Measurements from ENCODE around the gene PACSIN1.
A peak's percentile ranks its signal among the peaks of the same experiment; 100 is the strongest.

PACSIN1 gene

GRCh38 chr6:34528996-34529664 is 63.3 kb downstream of the PACSIN1 start:
- ATAC-seq: no peak

GRCh38 chr6:34529665-34530327 is 63.9 kb downstream of the PACSIN1 start:
- no peak for ATAC-seq

- ATAC-seq: no peak
These were observed 65.0 kb downstream of the PACSIN1 start for GRCh38 chr6:34530753-34531365.

- ATAC-seq: peak in 1 of 2 donors; percentile 12
These were observed 65.8 kb downstream of the PACSIN1 start for GRCh38 chr6:34531580-34532201.

- no peak for ATAC-seq
These were observed 66.4 kb downstream of the PACSIN1 start for GRCh38 chr6:34532230-34532629.

GRCh38 chr6:34534146-34534545 is 68.3 kb downstream of the PACSIN1 start:
- no peak for ATAC-seq

- ATAC-seq: no peak
These were observed 68.8 kb downstream of the PACSIN1 start for GRCh38 chr6:34534656-34535055.

GRCh38 chr6:34535199-34535598 is 69.3 kb downstream of the PACSIN1 start:
- no peak for ATAC-seq

- no peak for ATAC-seq
These were observed 69.8 kb downstream of the PACSIN1 start for GRCh38 chr6:34535646-34536045.

GRCh38 chr6:34536251-34536958 is 70.5 kb downstream of the PACSIN1 start:
- no peak for ATAC-seq

GRCh38 chr6:34536959-34537848 is 71.3 kb downstream of the PACSIN1 start:
- no peak for ATAC-seq

- no peak for ATAC-seq
These were observed 72.2 kb downstream of the PACSIN1 start for GRCh38 chr6:34537922-34538550.

GRCh38 chr6:34538581-34538980 is 72.7 kb downstream of the PACSIN1 start:
- no peak for ATAC-seq

GRCh38 chr6:34539181-34539580 is 73.3 kb downstream of the PACSIN1 start:
- ATAC-seq: no peak

- ATAC-seq: no peak
These were observed 74.3 kb downstream of the PACSIN1 start for GRCh38 chr6:34540222-34540621.

GRCh38 chr6:34540841-34541240 is 75.0 kb downstream of the PACSIN1 start:
- ATAC-seq: no peak

- ATAC-seq: no peak
These were observed 77.5 kb downstream of the PACSIN1 start for GRCh38 chr6:34543421-34543820.

- no peak for ATAC-seq
These were observed 78.3 kb downstream of the PACSIN1 start for GRCh38 chr6:34544052-34544604.

GRCh38 chr6:34544776-34545471 is 79.0 kb downstream of the PACSIN1 start:
- ATAC-seq: no peak

GRCh38 chr6:34546551-34547321 is 80.9 kb downstream of the PACSIN1 start:
- no peak for ATAC-seq
